Thoracic aorta (tissue), 2 donors: ENCODE results near the gene PPP1R14D. TPM values are rescaled to one million over a fixed set of nuclear protein-coding genes. Genes with fewer than 3 reads are reported as not detected.
A peak's percentile ranks its signal among the peaks of the same experiment; 100 is the strongest.

Experiments used
- ATAC-seq: fragments of 150-250 bp; one replicate; pipeline ENCODE4 v1.8.0; 2017; ENCODE audit warnings: low read depth; ENCODE audit not compliant: insufficient number of reproducible peaks, low FRiP score
- DNase-seq: peaks from one replicate; pipeline ENCODE4 v3.0.0-alpha.2; 2020; ENCODE audit warnings: low spot score
- H3K27ac ChIP-seq, 2 donors: fragments of 200-600 bp; sonication (generic); 1 replicate in 1 of 2; 2 replicates in 1 of 2; pipeline ENCODE4 v1.5.1; 2016; ENCODE audit warnings: mild to moderate bottlenecking in 2 of 2, moderate library complexity in 2 of 2
- H3K27me3 ChIP-seq: fragments of 200-600 bp; sonication (generic); replicated peaks from 2 replicates; pipeline ENCODE4 v1.6.0; 2016; ENCODE audit warnings: mild to moderate bottlenecking; ENCODE audit not compliant: insufficient read depth
- H3K36me3 ChIP-seq: fragments of 200-600 bp; sonication (generic); one replicate; pipeline ENCODE4 v1.5.1; 2016
- H3K4me1 ChIP-seq, 2 donors: fragments of 200-600 bp; sonication (generic); 1 replicate in 1 of 2; 2 replicates in 1 of 2; pipeline versions ENCODE4 v1.5.1 to v1.6.0; 2016; ENCODE audit warnings: low read depth in 2 of 2, mild to moderate bottlenecking in 1 of 2; ENCODE audit not compliant: control insufficient read depth in 1 of 2
- H3K4me3 ChIP-seq: fragments of 200-600 bp; sonication (generic); 2 replicates; pipeline ENCODE4 v1.5.1; 2016; ENCODE audit warnings: mild to moderate bottlenecking
- H3K9me3 ChIP-seq: fragments of 200-600 bp; sonication (generic); 2 replicates; pipeline ENCODE4 v1.5.1; 2016
- CTCF ChIP-seq: fragments of 200-600 bp; sonication (generic); IDR thresholded peaks from one replicate; pipeline ENCODE4 v1.5.1; 2019; ENCODE audit warnings: antibody characterized with exemption
- total RNA-seq, 2 donors: library from RNA; depleted of rRNA; stranded (reverse); fragments of >200 nt; gene quantifications; one replicate each; pipeline versions ENCODE4 v1.1.0 to v1.2.3, GENCODE V29; 2016

PPP1R14D gene
- not detected for total RNA-seq

- no peak within 1 kb of the TSS for H3K4me3 ChIP-seq
- no peaks in the 10 kb centered on the region for H3K9me3 ChIP-seq
- no peak for ATAC-seq
- no peaks in the 10 kb centered on the region for H3K36me3 ChIP-seq
- no peaks in the 10 kb centered on the region for H3K4me1 ChIP-seq
- no peak within 1 kb of the TSS for H3K27ac ChIP-seq
- no peak for DNase-seq
- TF ChIP-seq CTCF = no peak
- no peaks in the 10 kb centered on the region for H3K27me3 ChIP-seq
These were observed at the start of gene PPP1R14D for GRCh38 chr15:40828447-40829036. Gene PPP1R14D, minus strand, starts transcription at chr15:40828708. Its CDS starts 67 bp downstream, at chr15:40828641.

GRCh38 chr15:40877694-40878093, 49.2 kb upstream of the PPP1R14D start:
- H3K9me3 ChIP-seq = no peaks in the 10 kb centered on the region
- no peak overlapping the region for H3K4me3 ChIP-seq
- no peak for DNase-seq
- no peak overlapping the region for H3K27ac ChIP-seq
- H3K36me3 ChIP-seq = no peaks in the 10 kb centered on the region
- no peak for TF ChIP-seq CTCF
- H3K27me3 ChIP-seq = no peaks in the 10 kb centered on the region
- no peak for ATAC-seq
- peaks cover 0 to 11% of the 10 kb centered on the region in 2 donors for H3K4me1 ChIP-seq

GRCh38 chr15:40875991-40876730, 47.7 kb upstream of the PPP1R14D start:
- H3K27me3 ChIP-seq = no peaks in the 10 kb centered on the region
- no peak for ATAC-seq
- TF ChIP-seq CTCF = no peak

GRCh38 chr15:40873694-40874561, 45.4 kb upstream of the PPP1R14D start, which contains the start of gene RHOV:
Gene RHOV, minus strand, starts transcription at chr15:40874234. Its CDS starts 95 bp downstream, at chr15:40874139.
- Histone ChIP-seq H3K4me1 (peaks cover 0 to 11% of the 10 kb centered on the region in 2 donors), H3K36me3 (no peaks in the 10 kb centered on the region), H3K9me3 (no peaks in the 10 kb centered on the region), H3K27ac (no peak within 1 kb of the TSS), H3K27me3 (no peaks in the 10 kb centered on the region), H3K4me3 (peak within 1 kb of the TSS; percentile 73)
- no peak for DNase-seq
- no peak for TF ChIP-seq CTCF
- no peak for ATAC-seq

More at GRCh38 chr15:40875991-40876730, 47.7 kb upstream of the PPP1R14D start:
- H3K27ac ChIP-seq = no peak overlapping the region
- H3K36me3 ChIP-seq = no peaks in the 10 kb centered on the region
- H3K9me3 ChIP-seq = no peaks in the 10 kb centered on the region
- H3K4me1 ChIP-seq = peaks cover 0 to 11% of the 10 kb centered on the region in 2 donors
- no peak overlapping the region for H3K4me3 ChIP-seq
- no peak for DNase-seq
